ENCODE results near the gene CCDC127.

Gene CCDC127

GRCh38 chr5:156411-157072, 61.4 kb downstream of the CCDC127 start:
- DNase-seq = no peak

- no peak for DNase-seq
Observed at GRCh38 chr5:155651-156410, 62.1 kb downstream of the CCDC127 start.

GRCh38 chr5:154826-155225, 63.1 kb downstream of the CCDC127 start:
- no peak for DNase-seq

- no peak for DNase-seq
Observed at GRCh38 chr5:154236-154635, 63.7 kb downstream of the CCDC127 start.

GRCh38 chr5:153256-153655, 64.7 kb downstream of the CCDC127 start:
- DNase-seq = no peak

- DNase-seq = no peak
Observed at GRCh38 chr5:152077-152476, 65.9 kb downstream of the CCDC127 start.

- DNase-seq = no peak
Observed at GRCh38 chr5:150746-151145, 67.2 kb downstream of the CCDC127 start.

GRCh38 chr5:149745-150485, 68.0 kb downstream of the CCDC127 start:
- DNase-seq = no peak

- no peak for DNase-seq
Observed at GRCh38 chr5:147751-148150, 70.2 kb downstream of the CCDC127 start.

All from activated gamma-delta T cell (primary cell).